ENCODE data around the gene AIFM2. TPM values are rescaled to one million over a fixed set of nuclear protein-coding genes. Genes with fewer than 3 reads are reported as not detected.
"Not testable (repeated sequence)": the region's sequence is repeated elsewhere in the genome, so short reads cannot be mapped to it uniquely, and the experiment has no call there.

The AIFM2 gene
- 1 to 10 TPM; 7.2 to 7.5 TPM for total RNA-seq

GRCh38 chr10:70132098-70133029, at the start of gene AIFM2:
Gene AIFM2 (minus strand): TSS chr10:70132825. CDS start chr10:70124084, 8,741 bp downstream.
- POLR2A ChIA-PET, result interaction anchor here (1.2 to 1.7 kb wide), 2 partner anchors 14 to 39 kb away, joined by 5 to 6 read pairs; partner anchors contain the start of gene TYSND1
- H3K4me3 Mint-ChIP-seq, result peak within 1 kb of the TSS; percentile 85
- no peaks in the 10 kb centered on the region for H3K9me3 Mint-ChIP-seq (ENCODE audit: insufficient read depth)
- CTCF ChIA-PET, result interaction anchor here (1.0 kb wide), 1 partner anchor 14 kb away, joined by 4 read pairs; no protein-coding TSS in a partner anchor
- H3K36me3 Mint-ChIP-seq (ENCODE audit: low read depth), result peaks cover 4% of the 10 kb centered on the region
- DNase-seq (peak; percentile 55), ATAC-seq (peak; percentile 89)
- peak within 1 kb of the TSS; percentile 89 for H3K27ac Mint-ChIP-seq
- H3K4me1 Mint-ChIP-seq (ENCODE audit: low read depth), result peaks cover 28% of the 10 kb centered on the region
- H3K27me3 Mint-ChIP-seq (ENCODE audit: low read depth), result no peaks in the 10 kb centered on the region

- DNase-seq; H3K4me3 Mint-ChIP-seq; ATAC-seq; H3K36me3 Mint-ChIP-seq (ENCODE audit: low read depth); H3K9me3 Mint-ChIP-seq (ENCODE audit: insufficient read depth); POLR2A ChIA-PET; CTCF ChIA-PET; H3K27ac Mint-ChIP-seq: not testable (repeated sequence)
- H3K27me3 Mint-ChIP-seq (ENCODE audit: low read depth), result peaks cover 23% of the 10 kb centered on the region
- H3K4me1 Mint-ChIP-seq (ENCODE audit: low read depth), result peaks cover 11% of the 10 kb centered on the region
Observed at GRCh38 chr10:70179209-70179608, 46.6 kb upstream of the AIFM2 start.

- H3K4me3 Mint-ChIP-seq, result no peak overlapping the region
- ATAC-seq, result no peak
- DNase-seq, result no peak
- no peaks in the 10 kb centered on the region for H3K36me3 Mint-ChIP-seq (ENCODE audit: low read depth)
- no peaks in the 10 kb centered on the region for H3K9me3 Mint-ChIP-seq (ENCODE audit: insufficient read depth)
- H3K27me3 Mint-ChIP-seq (ENCODE audit: low read depth), result peaks cover 16% of the 10 kb centered on the region
- H3K27ac Mint-ChIP-seq, result no peak overlapping the region
- ChIA-PET CTCF (interaction anchor here (1.1 to 1.6 kb wide), 2 partner anchors 26 to 32 kb away, joined by 3 to 5 read pairs; partner anchors contain the start of gene TYSND1), POLR2A (no interaction called here)
- peaks cover 18% of the 10 kb centered on the region for H3K4me1 Mint-ChIP-seq (ENCODE audit: low read depth)
Observed at GRCh38 chr10:70178139-70178725, 45.6 kb upstream of the AIFM2 start.

- Mint-ChIP-seq H3K27ac (no peak overlapping the region), H3K27me3 (ENCODE audit: low read depth) (peaks cover 12% of the 10 kb centered on the region), H3K4me1 (ENCODE audit: low read depth) (peaks cover 29% of the 10 kb centered on the region), H3K4me3 (no peak overlapping the region), H3K36me3 (ENCODE audit: low read depth) (no peaks in the 10 kb centered on the region), H3K9me3 (ENCODE audit: insufficient read depth) (no peaks in the 10 kb centered on the region)
- ATAC-seq (no peak), DNase-seq (no peak)
- ChIA-PET POLR2A (no interaction called here), CTCF (interaction anchor here (3.2 kb wide), 1 partner anchor 30 kb away, joined by 22 read pairs; the partner anchor contains the start of gene TYSND1)
Observed at GRCh38 chr10:70176441-70176840, 43.8 kb upstream of the AIFM2 start.

GRCh38 chr10:70175516-70175915, 42.9 kb upstream of the AIFM2 start:
- CTCF ChIA-PET, result interaction anchor here (0.6 to 3.2 kb wide), 2 partner anchors 22 to 29 kb away, joined by 3 to 22 read pairs; partner anchors contain the start of gene TYSND1
- POLR2A ChIA-PET, result interaction anchor here (1.5 to 1.6 kb wide), 2 partner anchors 30 to 39 kb away, joined by 3 to 4 read pairs; no protein-coding TSS in a partner anchor
- H3K9me3 Mint-ChIP-seq (ENCODE audit: insufficient read depth), result no peaks in the 10 kb centered on the region
- H3K4me3 Mint-ChIP-seq, result no peak overlapping the region
- ATAC-seq (no peak), DNase-seq (no peak)
- peak overlapping the region; percentile 95 for H3K27ac Mint-ChIP-seq
- H3K36me3 Mint-ChIP-seq (ENCODE audit: low read depth), result peaks cover 4% of the 10 kb centered on the region
- peaks cover 34% of the 10 kb centered on the region for H3K4me1 Mint-ChIP-seq (ENCODE audit: low read depth)
- H3K27me3 Mint-ChIP-seq (ENCODE audit: low read depth), result peaks cover 8% of the 10 kb centered on the region

GRCh38 chr10:70174058-70174741, 41.6 kb upstream of the AIFM2 start:
- ChIA-PET POLR2A (interaction anchor here (0.7 to 1.6 kb wide), 3 partner anchors 23 to 38 kb away, joined by 3 to 4 read pairs (median 3); no protein-coding TSS in a partner anchor), CTCF (interaction anchor here (0.7 to 3.2 kb wide), 4 partner anchors 11 to 58 kb away, joined by 4 to 22 read pairs (median 4); partner anchors contain the start of gene TYSND1)
- H3K27me3 Mint-ChIP-seq (ENCODE audit: low read depth), result peaks cover 3% of the 10 kb centered on the region
- peaks cover 11% of the 10 kb centered on the region for H3K36me3 Mint-ChIP-seq (ENCODE audit: low read depth)
- no peaks in the 10 kb centered on the region for H3K9me3 Mint-ChIP-seq (ENCODE audit: insufficient read depth)
- peaks cover 36% of the 10 kb centered on the region for H3K4me1 Mint-ChIP-seq (ENCODE audit: low read depth)
- peak; percentile 26 for ATAC-seq
- peak overlapping the region; percentile 59 for H3K4me3 Mint-ChIP-seq
- H3K27ac Mint-ChIP-seq, result peak overlapping the region; percentile 95
- peak; percentile 70 for DNase-seq

- peak; percentile 11 for ATAC-seq
- Mint-ChIP-seq H3K4me1 (ENCODE audit: low read depth) (peaks cover 65% of the 10 kb centered on the region), H3K27me3 (ENCODE audit: low read depth) (no peaks in the 10 kb centered on the region), H3K9me3 (ENCODE audit: insufficient read depth) (no peaks in the 10 kb centered on the region), H3K36me3 (ENCODE audit: low read depth) (peaks cover 40% of the 10 kb centered on the region), H3K27ac (peak overlapping the region; percentile 99), H3K4me3 (peak overlapping the region; percentile 86)
- POLR2A ChIA-PET, result interaction anchor here (1.0 to 2.4 kb wide), 11 partner anchors 8 to 235 kb away, joined by 3 to 19 read pairs (median 7); partner anchors contain the start of genes EIF4EBP2 and TYSND1
- CTCF ChIA-PET, result interaction anchor here (1.2 to 5.6 kb wide), 6 partner anchors 12 to 103 kb away, joined by 3 to 67 read pairs (median 10); partner anchors contain the start of gene TYSND1
- DNase-seq, result peak; percentile 38
Observed at GRCh38 chr10:70169649-70170364, 37.2 kb upstream of the AIFM2 start.

GRCh38 chr10:70169011-70169410, 36.4 kb upstream of the AIFM2 start:
- DNase-seq (no peak), ATAC-seq (no peak)
- Mint-ChIP-seq H3K27ac (peak overlapping the region; percentile 99), H3K4me3 (peak overlapping the region; percentile 86), H3K4me1 (ENCODE audit: low read depth) (peaks cover 63% of the 10 kb centered on the region), H3K36me3 (ENCODE audit: low read depth) (peaks cover 45% of the 10 kb centered on the region), H3K9me3 (ENCODE audit: insufficient read depth) (no peaks in the 10 kb centered on the region), H3K27me3 (ENCODE audit: low read depth) (no peaks in the 10 kb centered on the region)
- ChIA-PET CTCF (interaction anchor here (1.2 to 5.6 kb wide), 4 partner anchors 22 to 53 kb away, joined by 4 to 67 read pairs (median 16); partner anchors contain the start of gene TYSND1), POLR2A (interaction anchor here (1.1 to 2.3 kb wide), 4 partner anchors 10 to 76 kb away, joined by 3 to 13 read pairs (median 7); partner anchors contain the start of gene TYSND1)

GRCh38 chr10:70167246-70167645, 34.6 kb upstream of the AIFM2 start:
- Mint-ChIP-seq H3K4me3 (peak overlapping the region; percentile 9), H3K4me1 (ENCODE audit: low read depth) (peaks cover 69% of the 10 kb centered on the region), H3K27me3 (ENCODE audit: low read depth) (no peaks in the 10 kb centered on the region), H3K27ac (peak overlapping the region; percentile 51), H3K9me3 (ENCODE audit: insufficient read depth) (no peaks in the 10 kb centered on the region), H3K36me3 (ENCODE audit: low read depth) (peaks cover 57% of the 10 kb centered on the region)
- POLR2A ChIA-PET, result no interaction called here
- DNase-seq (no peak), ATAC-seq (no peak)
- CTCF ChIA-PET, result interaction anchor here (1.1 to 5.6 kb wide), 3 partner anchors 14 to 23 kb away, joined by 3 to 67 read pairs (median 3); partner anchors contain the start of gene TYSND1

- ChIA-PET POLR2A (interaction anchor here (0.6 kb wide), 1 partner anchor 13 kb away, joined by 3 read pairs; no protein-coding TSS in a partner anchor), CTCF (interaction anchor here (5.6 kb wide), 1 partner anchor 20 kb away, joined by 67 read pairs; the partner anchor contains the start of gene TYSND1)
- H3K27ac Mint-ChIP-seq, result peak overlapping the region; percentile 41
- ATAC-seq, result no peak
- peaks cover 65% of the 10 kb centered on the region for H3K36me3 Mint-ChIP-seq (ENCODE audit: low read depth)
- no peak overlapping the region for H3K4me3 Mint-ChIP-seq
- no peak for DNase-seq
- peaks cover 70% of the 10 kb centered on the region for H3K4me1 Mint-ChIP-seq (ENCODE audit: low read depth)
- H3K9me3 Mint-ChIP-seq (ENCODE audit: insufficient read depth), result no peaks in the 10 kb centered on the region
- H3K27me3 Mint-ChIP-seq (ENCODE audit: low read depth), result no peaks in the 10 kb centered on the region
Observed at GRCh38 chr10:70166394-70166793, 33.8 kb upstream of the AIFM2 start.

Measured in activated CD8-positive, alpha-beta T cell treated with anti-CD3 and anti-CD28 coated beads, Interleukin-2, amount 10 ng/mL, durations not matched to agents 7 days and 5 days (primary cell).